PFSK-1 (cell line): ENCODE data around the gene TEPSIN.

ENCODE experiments used
- POLR2AphosphoS5 ChIP-seq: IDR thresholded peaks from 2 replicates; pipeline ENCODE4 v1.6.1; 2012; ENCODE audit warnings: low read depth, mild to moderate bottlenecking, control low read depth, low read length, moderate library complexity
- TAF1 ChIP-seq: IDR thresholded peaks from 2 replicates; pipeline ENCODE4 v1.6.1; 2012; ENCODE audit warnings: low read length, control low read depth, borderline replicate concordance; ENCODE audit not compliant: insufficient read depth
- TF ChIP-seq, protein P1 (sequence below), 2 experiments: IDR thresholded peaks; 2 replicates each; pipeline versions ENCODE4 v1.6.1 to v1.8.0; 2011 to 2012; ENCODE audit warnings: low read depth in 2 of 2, low read length in 2 of 2, control low read depth in 1 of 2, inconsistent platforms in 1 of 2, mild to moderate bottlenecking in 1 of 2, moderate library complexity in 1 of 2; ENCODE audit not compliant: insufficient read depth in 1 of 2

DNA sequence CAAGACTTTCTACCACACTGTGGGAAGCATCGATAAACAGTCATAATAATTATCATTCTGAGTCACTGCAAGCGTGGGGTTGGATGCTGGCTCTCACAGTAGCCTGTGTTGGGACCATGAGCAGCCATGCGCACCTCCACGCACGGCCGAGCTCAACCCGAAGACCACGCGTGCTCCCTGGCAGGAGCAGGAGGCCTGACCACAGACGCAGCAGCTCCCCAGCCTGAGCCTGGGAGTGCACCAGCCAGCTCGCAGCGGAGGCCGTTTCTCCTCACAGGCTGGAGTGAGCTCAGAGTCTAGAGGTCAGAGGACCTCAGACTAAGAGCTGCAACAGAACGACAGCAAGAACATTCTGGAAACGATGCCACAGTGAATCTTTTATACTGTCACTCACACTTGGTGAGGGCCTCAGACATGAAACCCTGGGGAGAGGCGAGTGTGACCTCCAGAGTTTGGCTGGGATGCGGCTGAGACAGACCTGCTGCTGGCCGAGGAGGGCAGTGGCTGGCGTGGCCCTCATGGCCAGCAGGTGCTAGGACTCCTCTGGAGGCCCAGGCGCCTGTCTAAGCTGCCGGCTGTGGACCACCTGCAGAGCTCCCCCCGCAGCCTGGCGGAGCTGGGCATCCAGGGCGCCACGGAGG, 6.3 kb upstream of the TEPSIN start:
- TF ChIP-seq POLR2AphosphoS5 (peak; percentile 2; the same call in 1 of the 2 replicates), TAF1 (no peak)
- TF ChIP-seq, protein P1, sequence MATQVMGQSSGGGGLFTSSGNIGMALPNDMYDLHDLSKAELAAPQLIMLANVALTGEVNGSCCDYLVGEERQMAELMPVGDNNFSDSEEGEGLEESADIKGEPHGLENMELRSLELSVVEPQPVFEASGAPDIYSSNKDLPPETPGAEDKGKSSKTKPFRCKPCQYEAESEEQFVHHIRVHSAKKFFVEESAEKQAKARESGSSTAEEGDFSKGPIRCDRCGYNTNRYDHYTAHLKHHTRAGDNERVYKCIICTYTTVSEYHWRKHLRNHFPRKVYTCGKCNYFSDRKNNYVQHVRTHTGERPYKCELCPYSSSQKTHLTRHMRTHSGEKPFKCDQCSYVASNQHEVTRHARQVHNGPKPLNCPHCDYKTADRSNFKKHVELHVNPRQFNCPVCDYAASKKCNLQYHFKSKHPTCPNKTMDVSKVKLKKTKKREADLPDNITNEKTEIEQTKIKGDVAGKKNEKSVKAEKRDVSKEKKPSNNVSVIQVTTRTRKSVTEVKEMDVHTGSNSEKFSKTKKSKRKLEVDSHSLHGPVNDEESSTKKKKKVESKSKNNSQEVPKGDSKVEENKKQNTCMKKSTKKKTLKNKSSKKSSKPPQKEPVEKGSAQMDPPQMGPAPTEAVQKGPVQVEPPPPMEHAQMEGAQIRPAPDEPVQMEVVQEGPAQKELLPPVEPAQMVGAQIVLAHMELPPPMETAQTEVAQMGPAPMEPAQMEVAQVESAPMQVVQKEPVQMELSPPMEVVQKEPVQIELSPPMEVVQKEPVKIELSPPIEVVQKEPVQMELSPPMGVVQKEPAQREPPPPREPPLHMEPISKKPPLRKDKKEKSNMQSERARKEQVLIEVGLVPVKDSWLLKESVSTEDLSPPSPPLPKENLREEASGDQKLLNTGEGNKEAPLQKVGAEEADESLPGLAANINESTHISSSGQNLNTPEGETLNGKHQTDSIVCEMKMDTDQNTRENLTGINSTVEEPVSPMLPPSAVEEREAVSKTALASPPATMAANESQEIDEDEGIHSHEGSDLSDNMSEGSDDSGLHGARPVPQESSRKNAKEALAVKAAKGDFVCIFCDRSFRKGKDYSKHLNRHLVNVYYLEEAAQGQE (IDR thresholded peaks at IDR 0.05; ENCODE audit: insufficient read depth in 1 of 2, low read depth in 2 of 2, low read length in 2 of 2): no peak
